HepG2 (cell line): ENCODE data around the gene CCDC87. TPM values are rescaled to one million over a fixed set of nuclear protein-coding genes. Genes with fewer than 3 reads are reported as not detected.

Experiments
- AGO2 ChIP-seq: fragments of 200-400 bp; formaldehyde crosslinking; optimal IDR thresholded peaks from 2 replicates; pipeline ENCODE3; 2017; ENCODE audit warnings: mild to moderate bottlenecking, low read depth, low read length, moderate library complexity
- CEBPG ChIP-seq: IDR thresholded peaks from 2 replicates; pipeline ENCODE4 v1.6.1; 2016
- FOXK2 ChIP-seq: fragments of 450-650 bp; IDR thresholded peaks from 2 replicates; pipeline ENCODE4 v1.6.1; 2016
- HDAC1 ChIP-seq: sonication (generic); formaldehyde crosslinking; IDR thresholded peaks from 2 replicates; pipeline ENCODE4 v1.5.1; 2020; ENCODE audit warnings: mild to moderate bottlenecking, missing genetic modification reagents
- HMG20A ChIP-seq: IDR thresholded peaks from 2 replicates; pipeline ENCODE4 v1.6.1; 2016; ENCODE audit warnings: borderline replicate concordance
- ZBTB8A ChIP-seq: sonication (generic); formaldehyde crosslinking; IDR thresholded peaks from 2 replicates; pipeline ENCODE4 v1.4.0; 2020; ENCODE audit warnings: mild to moderate bottlenecking, low read depth, missing genetic modification reagents, borderline replicate concordance
- polyA plus RNA-seq, 8 experiments: library from polyadenylated mRNA; depleted of rRNA in 3 of 8; stranded (reverse) in 7 of 8; unstranded in 1 of 8; fragments of >200 nt; fragmentation: Illumina TruSeq in 4 of 8; extraction: Trizol in 4 of 8; gene quantifications; 2 replicates each; pipeline versions ENCODE4 v1.2.1 to v1.2.3, GENCODE V29; 2011 to 2016; ENCODE audit warnings: low read depth in 4 of 8, missing spikeins in 1 of 8, mixed read lengths in 1 of 8; ENCODE audit not compliant: insufficient read depth in 1 of 8
- total RNA-seq, 5 experiments: library from RNA; depleted of rRNA; stranded (reverse); fragments of >200 nt; fragmentation: Illumina TruSeq; extraction: Trizol; gene quantifications; 2 replicates each; pipeline ENCODE4 v1.2.3, GENCODE V29; 2016; ENCODE audit warnings: low read depth in 1 of 5
- TF ChIP-seq, protein P1 (sequence below), 2 experiments: sonication (generic) in 1 of 2; formaldehyde crosslinking in 1 of 2; IDR thresholded peaks; 2 replicates each; pipeline versions ENCODE4 v1.6.1 to v1.9.0; 2014 to 2022; ENCODE audit warnings: antibody characterized with exemption in 1 of 2, borderline replicate concordance in 1 of 2, inconsistent platforms in 1 of 2, low read depth in 1 of 2, missing genetic modification reagents in 1 of 2
- TF ChIP-seq, protein P2 (sequence below): sonication (generic); formaldehyde crosslinking; IDR thresholded peaks from 2 replicates; pipeline ENCODE4 v1.4.0; 2020; ENCODE audit warnings: mild to moderate bottlenecking, missing genetic modification reagents
- TF ChIP-seq, protein P3 (sequence below): sonication (generic); formaldehyde crosslinking; IDR thresholded peaks from 2 replicates; pipeline ENCODE4 v1.9.0; 2021; ENCODE audit warnings: missing genetic modification reagents, mild to moderate bottlenecking, borderline replicate concordance
- TF ChIP-seq, protein P4 (sequence below): sonication (generic); formaldehyde crosslinking; conservative IDR thresholded peaks from 2 replicates; pipeline ENCODE4 v1.4.0; 2020; ENCODE audit warnings: mild to moderate bottlenecking, missing genetic modification reagents, moderate library complexity
- TF ChIP-seq, protein P5 (sequence below): sonication (generic); formaldehyde crosslinking; IDR thresholded peaks from 2 replicates; pipeline ENCODE4 v1.8.0; 2022; ENCODE audit warnings: mild to moderate bottlenecking, missing genetic modification reagents, borderline replicate concordance
- TF ChIP-seq, protein P6 (sequence below): sonication (generic); formaldehyde crosslinking; IDR thresholded peaks from 2 replicates; pipeline ENCODE4 v1.8.0; 2022; ENCODE audit warnings: missing genetic modification reagents, mild to moderate bottlenecking, borderline replicate concordance

CCDC87 gene
- total and polyA plus RNA-seq, 2 of the 13 experiments (the other 11 are each of a cell fraction or from before 2014, with no cell fraction given) = 0.05 to 0.42 TPM

DNA sequence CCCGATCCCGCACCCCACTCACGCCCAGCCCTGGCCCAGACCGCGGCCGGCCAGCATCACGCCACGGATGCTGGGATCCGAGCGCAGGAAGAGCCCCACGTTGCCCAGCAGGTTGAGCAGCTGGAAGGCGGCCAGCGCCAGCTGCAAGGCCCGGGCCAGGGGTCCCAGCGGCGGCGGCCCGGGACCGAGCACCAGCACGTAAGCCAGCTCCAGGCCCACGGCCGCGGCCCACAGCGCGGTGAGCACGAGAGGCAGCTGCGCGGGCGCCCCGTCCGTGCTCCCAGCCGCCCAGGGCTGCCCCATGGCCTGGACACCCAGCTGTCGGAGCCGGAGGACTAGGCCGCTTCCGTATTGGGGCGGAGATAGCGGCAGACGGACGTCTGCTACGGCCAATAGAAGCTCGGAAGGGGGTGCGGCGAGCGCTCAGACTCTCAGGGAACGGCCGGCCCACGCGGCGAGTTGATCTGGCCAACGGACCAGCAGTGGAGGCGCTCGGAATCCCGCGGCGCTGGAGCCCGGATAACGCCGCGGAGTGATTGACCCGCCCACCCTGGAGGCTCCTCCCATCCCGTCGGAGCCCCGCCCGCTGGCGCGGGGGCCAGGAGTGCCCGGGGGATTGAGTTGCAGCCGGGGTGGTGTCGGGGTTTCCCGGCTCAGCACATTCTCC is 47.0 kb downstream of the CCDC87 start, which contains the start of gene ZDHHC24 (continued):
- TF ChIP-seq AGO2 (no peak), HMG20A (no peak), HDAC1 (CRISPR knock-in tag) (peak; percentile 76), CEBPG (no peak), ZBTB8A (CRISPR knock-in tag) (no peak), FOXK2 (no peak)
- TF ChIP-seq, protein P1, sequence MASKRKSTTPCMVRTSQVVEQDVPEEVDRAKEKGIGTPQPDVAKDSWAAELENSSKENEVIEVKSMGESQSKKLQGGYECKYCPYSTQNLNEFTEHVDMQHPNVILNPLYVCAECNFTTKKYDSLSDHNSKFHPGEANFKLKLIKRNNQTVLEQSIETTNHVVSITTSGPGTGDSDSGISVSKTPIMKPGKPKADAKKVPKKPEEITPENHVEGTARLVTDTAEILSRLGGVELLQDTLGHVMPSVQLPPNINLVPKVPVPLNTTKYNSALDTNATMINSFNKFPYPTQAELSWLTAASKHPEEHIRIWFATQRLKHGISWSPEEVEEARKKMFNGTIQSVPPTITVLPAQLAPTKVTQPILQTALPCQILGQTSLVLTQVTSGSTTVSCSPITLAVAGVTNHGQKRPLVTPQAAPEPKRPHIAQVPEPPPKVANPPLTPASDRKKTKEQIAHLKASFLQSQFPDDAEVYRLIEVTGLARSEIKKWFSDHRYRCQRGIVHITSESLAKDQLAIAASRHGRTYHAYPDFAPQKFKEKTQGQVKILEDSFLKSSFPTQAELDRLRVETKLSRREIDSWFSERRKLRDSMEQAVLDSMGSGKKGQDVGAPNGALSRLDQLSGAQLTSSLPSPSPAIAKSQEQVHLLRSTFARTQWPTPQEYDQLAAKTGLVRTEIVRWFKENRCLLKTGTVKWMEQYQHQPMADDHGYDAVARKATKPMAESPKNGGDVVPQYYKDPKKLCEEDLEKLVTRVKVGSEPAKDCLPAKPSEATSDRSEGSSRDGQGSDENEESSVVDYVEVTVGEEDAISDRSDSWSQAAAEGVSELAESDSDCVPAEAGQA (IDR thresholded peaks at IDR 0.05; ENCODE audit: low read depth) = peak; percentile 25; the same call in 1 of the 2 replicates
- TF ChIP-seq, protein P1 (CRISPR knock-in tag; IDR thresholded peaks at IDR 0.05; ENCODE audit: borderline replicate concordance) = no peak
- TF ChIP-seq, protein P2, sequence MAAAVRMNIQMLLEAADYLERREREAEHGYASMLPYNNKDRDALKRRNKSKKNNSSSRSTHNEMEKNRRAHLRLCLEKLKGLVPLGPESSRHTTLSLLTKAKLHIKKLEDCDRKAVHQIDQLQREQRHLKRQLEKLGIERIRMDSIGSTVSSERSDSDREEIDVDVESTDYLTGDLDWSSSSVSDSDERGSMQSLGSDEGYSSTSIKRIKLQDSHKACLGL (CRISPR knock-in tag) = peak; percentile 88
- TF ChIP-seq, protein P3, sequence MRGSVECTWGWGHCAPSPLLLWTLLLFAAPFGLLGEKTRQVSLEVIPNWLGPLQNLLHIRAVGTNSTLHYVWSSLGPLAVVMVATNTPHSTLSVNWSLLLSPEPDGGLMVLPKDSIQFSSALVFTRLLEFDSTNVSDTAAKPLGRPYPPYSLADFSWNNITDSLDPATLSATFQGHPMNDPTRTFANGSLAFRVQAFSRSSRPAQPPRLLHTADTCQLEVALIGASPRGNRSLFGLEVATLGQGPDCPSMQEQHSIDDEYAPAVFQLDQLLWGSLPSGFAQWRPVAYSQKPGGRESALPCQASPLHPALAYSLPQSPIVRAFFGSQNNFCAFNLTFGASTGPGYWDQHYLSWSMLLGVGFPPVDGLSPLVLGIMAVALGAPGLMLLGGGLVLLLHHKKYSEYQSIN (CRISPR knock-in tag) = no peak
- TF ChIP-seq, protein P4, sequence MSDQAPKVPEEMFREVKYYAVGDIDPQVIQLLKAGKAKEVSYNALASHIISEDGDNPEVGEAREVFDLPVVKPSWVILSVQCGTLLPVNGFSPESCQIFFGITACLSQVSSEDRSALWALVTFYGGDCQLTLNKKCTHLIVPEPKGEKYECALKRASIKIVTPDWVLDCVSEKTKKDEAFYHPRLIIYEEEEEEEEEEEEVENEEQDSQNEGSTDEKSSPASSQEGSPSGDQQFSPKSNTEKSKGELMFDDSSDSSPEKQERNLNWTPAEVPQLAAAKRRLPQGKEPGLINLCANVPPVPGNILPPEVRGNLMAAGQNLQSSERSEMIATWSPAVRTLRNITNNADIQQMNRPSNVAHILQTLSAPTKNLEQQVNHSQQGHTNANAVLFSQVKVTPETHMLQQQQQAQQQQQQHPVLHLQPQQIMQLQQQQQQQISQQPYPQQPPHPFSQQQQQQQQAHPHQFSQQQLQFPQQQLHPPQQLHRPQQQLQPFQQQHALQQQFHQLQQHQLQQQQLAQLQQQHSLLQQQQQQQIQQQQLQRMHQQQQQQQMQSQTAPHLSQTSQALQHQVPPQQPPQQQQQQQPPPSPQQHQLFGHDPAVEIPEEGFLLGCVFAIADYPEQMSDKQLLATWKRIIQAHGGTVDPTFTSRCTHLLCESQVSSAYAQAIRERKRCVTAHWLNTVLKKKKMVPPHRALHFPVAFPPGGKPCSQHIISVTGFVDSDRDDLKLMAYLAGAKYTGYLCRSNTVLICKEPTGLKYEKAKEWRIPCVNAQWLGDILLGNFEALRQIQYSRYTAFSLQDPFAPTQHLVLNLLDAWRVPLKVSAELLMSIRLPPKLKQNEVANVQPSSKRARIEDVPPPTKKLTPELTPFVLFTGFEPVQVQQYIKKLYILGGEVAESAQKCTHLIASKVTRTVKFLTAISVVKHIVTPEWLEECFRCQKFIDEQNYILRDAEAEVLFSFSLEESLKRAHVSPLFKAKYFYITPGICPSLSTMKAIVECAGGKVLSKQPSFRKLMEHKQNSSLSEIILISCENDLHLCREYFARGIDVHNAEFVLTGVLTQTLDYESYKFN (CRISPR knock-in tag) = peak; percentile 25; the same call in 1 of the 2 replicates
- TF ChIP-seq, protein P5, sequence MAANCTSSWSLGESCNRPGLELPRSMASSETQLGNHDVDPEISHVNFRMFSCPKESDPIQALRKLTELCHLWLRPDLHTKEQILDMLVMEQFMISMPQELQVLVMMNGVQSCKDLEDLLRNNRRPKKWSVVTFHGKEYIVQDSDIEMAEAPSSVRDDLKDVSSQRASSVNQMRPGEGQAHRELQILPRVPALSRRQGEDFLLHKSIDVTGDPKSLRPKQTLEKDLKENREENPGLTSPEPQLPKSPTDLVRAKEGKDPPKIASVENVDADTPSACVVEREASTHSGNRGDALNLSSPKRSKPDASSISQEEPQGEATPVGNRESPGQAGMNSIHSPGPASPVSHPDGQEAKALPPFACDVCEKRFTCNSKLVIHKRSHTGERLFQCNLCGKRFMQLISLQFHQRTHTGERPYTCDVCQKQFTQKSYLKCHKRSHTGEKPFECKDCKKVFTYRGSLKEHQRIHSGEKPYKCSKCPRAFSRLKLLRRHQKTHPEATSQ (CRISPR knock-in tag) = no peak
- TF ChIP-seq, protein P6, sequence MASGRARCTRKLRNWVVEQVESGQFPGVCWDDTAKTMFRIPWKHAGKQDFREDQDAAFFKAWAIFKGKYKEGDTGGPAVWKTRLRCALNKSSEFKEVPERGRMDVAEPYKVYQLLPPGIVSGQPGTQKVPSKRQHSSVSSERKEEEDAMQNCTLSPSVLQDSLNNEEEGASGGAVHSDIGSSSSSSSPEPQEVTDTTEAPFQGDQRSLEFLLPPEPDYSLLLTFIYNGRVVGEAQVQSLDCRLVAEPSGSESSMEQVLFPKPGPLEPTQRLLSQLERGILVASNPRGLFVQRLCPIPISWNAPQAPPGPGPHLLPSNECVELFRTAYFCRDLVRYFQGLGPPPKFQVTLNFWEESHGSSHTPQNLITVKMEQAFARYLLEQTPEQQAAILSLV (CRISPR knock-in tag) = peak; percentile 65; the same call in 1 of the 2 replicates
